ENCODE data around the gene C1orf74.

Gene C1orf74

GRCh38 chr1:209815931-209816341, 31.6 kb upstream of the C1orf74 start:
- Mint-ChIP-seq H3K4me3 (no peak overlapping the region), H3K27ac (no peak overlapping the region), H3K4me1 (ENCODE audit: low read depth) (no peaks in the 10 kb centered on the region), H3K27me3 (ENCODE audit: low read depth) (peaks cover 20% of the 10 kb centered on the region), H3K9me3 (no peaks in the 10 kb centered on the region), H3K36me3 (ENCODE audit: low read depth) (no peaks in the 10 kb centered on the region)
- DNase-seq (ENCODE audit: low spot score) = no peak

GRCh38 chr1:209815490-209815889, 31.1 kb upstream of the C1orf74 start:
- H3K36me3 Mint-ChIP-seq (ENCODE audit: low read depth) = no peaks in the 10 kb centered on the region
- H3K9me3 Mint-ChIP-seq = no peaks in the 10 kb centered on the region
- H3K27ac Mint-ChIP-seq = no peak overlapping the region
- no peak for DNase-seq (ENCODE audit: low spot score)
- no peaks in the 10 kb centered on the region for H3K4me1 Mint-ChIP-seq (ENCODE audit: low read depth)
- H3K4me3 Mint-ChIP-seq = no peak overlapping the region
- H3K27me3 Mint-ChIP-seq (ENCODE audit: low read depth) = peaks cover 16% of the 10 kb centered on the region

- Mint-ChIP-seq H3K4me1 (ENCODE audit: low read depth) (no peaks in the 10 kb centered on the region), H3K27ac (no peak overlapping the region), H3K9me3 (no peaks in the 10 kb centered on the region), H3K36me3 (ENCODE audit: low read depth) (no peaks in the 10 kb centered on the region), H3K4me3 (no peak overlapping the region), H3K27me3 (ENCODE audit: low read depth) (peaks cover 5% of the 10 kb centered on the region)
- no peak for DNase-seq (ENCODE audit: low spot score)
These were observed 29.5 kb upstream of the C1orf74 start for GRCh38 chr1:209813902-209814301.

- Mint-ChIP-seq H3K9me3 (no peaks in the 10 kb centered on the region), H3K4me1 (ENCODE audit: low read depth) (peaks cover 2% of the 10 kb centered on the region), H3K36me3 (ENCODE audit: low read depth) (no peaks in the 10 kb centered on the region), H3K27me3 (ENCODE audit: low read depth) (no peaks in the 10 kb centered on the region), H3K27ac (no peak overlapping the region), H3K4me3 (no peak overlapping the region)
- DNase-seq (ENCODE audit: low spot score) = no peak
These were observed 26.4 kb upstream of the C1orf74 start for GRCh38 chr1:209810783-209811182.

- no peak for DNase-seq (ENCODE audit: low spot score)
- Mint-ChIP-seq H3K27me3 (ENCODE audit: low read depth) (no peaks in the 10 kb centered on the region), H3K4me3 (no peak overlapping the region), H3K36me3 (ENCODE audit: low read depth) (no peaks in the 10 kb centered on the region), H3K9me3 (no peaks in the 10 kb centered on the region), H3K27ac (no peak overlapping the region), H3K4me1 (ENCODE audit: low read depth) (peaks cover 4% of the 10 kb centered on the region)
These were observed 25.3 kb upstream of the C1orf74 start for GRCh38 chr1:209809611-209810010.

GRCh38 chr1:209808059-209808581, 23.8 kb upstream of the C1orf74 start:
- no peaks in the 10 kb centered on the region for H3K36me3 Mint-ChIP-seq (ENCODE audit: low read depth)
- no peaks in the 10 kb centered on the region for H3K9me3 Mint-ChIP-seq
- H3K27me3 Mint-ChIP-seq (ENCODE audit: low read depth) = no peaks in the 10 kb centered on the region
- H3K27ac Mint-ChIP-seq = no peak overlapping the region
- no peak overlapping the region for H3K4me3 Mint-ChIP-seq
- no peak for DNase-seq (ENCODE audit: low spot score)
- H3K4me1 Mint-ChIP-seq (ENCODE audit: low read depth) = peaks cover 7% of the 10 kb centered on the region

- no peaks in the 10 kb centered on the region for H3K36me3 Mint-ChIP-seq (ENCODE audit: low read depth)
- H3K9me3 Mint-ChIP-seq = no peaks in the 10 kb centered on the region
- peaks cover under 1% of the 10 kb centered on the region for H3K27me3 Mint-ChIP-seq (ENCODE audit: low read depth)
- H3K4me1 Mint-ChIP-seq (ENCODE audit: low read depth) = peaks cover 7% of the 10 kb centered on the region
- no peak for DNase-seq (ENCODE audit: low spot score)
- no peak overlapping the region for H3K4me3 Mint-ChIP-seq
- H3K27ac Mint-ChIP-seq = no peak overlapping the region
These were observed 23.1 kb upstream of the C1orf74 start for GRCh38 chr1:209807509-209807908.

- H3K9me3 Mint-ChIP-seq = no peaks in the 10 kb centered on the region
- peaks cover 7% of the 10 kb centered on the region for H3K27me3 Mint-ChIP-seq (ENCODE audit: low read depth)
- H3K4me3 Mint-ChIP-seq = peak within 1 kb of the TSS; percentile 44
- no peak for DNase-seq (ENCODE audit: low spot score)
- H3K27ac Mint-ChIP-seq = no peak within 1 kb of the TSS
- H3K36me3 Mint-ChIP-seq (ENCODE audit: low read depth) = no peaks in the 10 kb centered on the region
- H3K4me1 Mint-ChIP-seq (ENCODE audit: low read depth) = peaks cover 7% of the 10 kb centered on the region
These were observed 21.8 kb upstream of the C1orf74 start, which contains the start of gene IRF6 for GRCh38 chr1:209805875-209806760. Gene IRF6, minus strand, starts transcription at chr1:209806142. Its CDS starts 4,729 bp downstream, at chr1:209801413.

- Mint-ChIP-seq H3K36me3 (ENCODE audit: low read depth) (no peaks in the 10 kb centered on the region), H3K4me3 (no peak overlapping the region), H3K4me1 (ENCODE audit: low read depth) (peaks cover 7% of the 10 kb centered on the region), H3K27me3 (ENCODE audit: low read depth) (peaks cover 10% of the 10 kb centered on the region), H3K9me3 (no peaks in the 10 kb centered on the region), H3K27ac (no peak overlapping the region)
- no peak for DNase-seq (ENCODE audit: low spot score)
These were observed 21.0 kb upstream of the C1orf74 start for GRCh38 chr1:209805341-209805781.

GRCh38 chr1:209803568-209803967, 19.2 kb upstream of the C1orf74 start:
- Mint-ChIP-seq H3K9me3 (no peaks in the 10 kb centered on the region), H3K27me3 (ENCODE audit: low read depth) (peaks cover 10% of the 10 kb centered on the region), H3K27ac (peak overlapping the region; percentile 5), H3K4me3 (no peak overlapping the region), H3K36me3 (ENCODE audit: low read depth) (no peaks in the 10 kb centered on the region), H3K4me1 (ENCODE audit: low read depth) (peaks cover 7% of the 10 kb centered on the region)
- DNase-seq (ENCODE audit: low spot score) = no peak

- Mint-ChIP-seq H3K4me3 (no peak overlapping the region), H3K4me1 (ENCODE audit: low read depth) (peaks cover 7% of the 10 kb centered on the region)
- no peak for DNase-seq (ENCODE audit: low spot score)
These were observed 18.4 kb upstream of the C1orf74 start for GRCh38 chr1:209802780-209803152.

GRCh38 chr1:209802117-209802779, 17.9 kb upstream of the C1orf74 start:
- no peaks in the 10 kb centered on the region for H3K9me3 Mint-ChIP-seq
- H3K4me3 Mint-ChIP-seq = no peak overlapping the region
- H3K27me3 Mint-ChIP-seq (ENCODE audit: low read depth) = peaks cover 10% of the 10 kb centered on the region
- peaks cover 7% of the 10 kb centered on the region for H3K4me1 Mint-ChIP-seq (ENCODE audit: low read depth)
- DNase-seq (ENCODE audit: low spot score) = no peak
- no peaks in the 10 kb centered on the region for H3K36me3 Mint-ChIP-seq (ENCODE audit: low read depth)
- no peak overlapping the region for H3K27ac Mint-ChIP-seq

More at GRCh38 chr1:209802780-209803152, 18.4 kb upstream of the C1orf74 start:
- Mint-ChIP-seq H3K27ac (no peak overlapping the region), H3K9me3 (no peaks in the 10 kb centered on the region), H3K36me3 (ENCODE audit: low read depth) (no peaks in the 10 kb centered on the region), H3K27me3 (ENCODE audit: low read depth) (peaks cover 10% of the 10 kb centered on the region)

GRCh38 chr1:209800984-209801834, 16.9 kb upstream of the C1orf74 start:
- DNase-seq (ENCODE audit: low spot score) = no peak
- no peaks in the 10 kb centered on the region for H3K9me3 Mint-ChIP-seq
- H3K36me3 Mint-ChIP-seq (ENCODE audit: low read depth) = no peaks in the 10 kb centered on the region
- no peak overlapping the region for H3K27ac Mint-ChIP-seq
- H3K4me3 Mint-ChIP-seq = no peak overlapping the region
- H3K27me3 Mint-ChIP-seq (ENCODE audit: low read depth) = peaks cover 10% of the 10 kb centered on the region
- peaks cover 6% of the 10 kb centered on the region for H3K4me1 Mint-ChIP-seq (ENCODE audit: low read depth)
